ENCODE data around the gene RPUSD1. TPM values are rescaled to one million over a fixed set of nuclear protein-coding genes. Genes with fewer than 3 reads are reported as not detected.

RPUSD1 gene
- total and polyA plus RNA-seq, 2 experiments from 2014 or later, result 15.4 to 54.3 TPM

DNA sequence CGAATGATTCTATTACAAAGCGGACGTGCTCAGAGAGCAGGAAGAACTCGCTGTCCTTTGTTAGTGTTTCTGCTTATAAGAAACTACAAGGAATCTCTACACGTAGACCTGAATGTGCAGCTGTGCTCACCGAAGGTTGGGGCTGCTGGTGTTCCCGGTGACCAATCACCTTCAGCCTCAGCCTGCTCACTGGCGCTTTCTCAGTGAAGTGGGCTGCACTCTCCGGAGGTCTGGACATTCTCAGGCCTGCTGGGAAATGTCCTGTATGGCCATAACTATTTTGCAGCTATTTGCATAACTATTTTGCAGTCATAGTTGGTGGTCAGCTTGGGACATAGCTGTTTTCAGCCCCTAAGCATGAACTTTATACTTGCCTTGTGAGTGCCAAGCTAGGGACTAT lies 37.7 kb downstream of the RPUSD1 start:
- Histone ChIP-seq H3K79me2 (ENCODE audit: insufficient read depth) (no peaks in the 10 kb centered on the region), H3K4me1 (ENCODE audit: insufficient read depth) (peaks cover 11% of the 10 kb centered on the region), H2AFZ (no peak overlapping the region), H3K9me2 (ENCODE audit: insufficient read depth) (no peaks in the 10 kb centered on the region), H3K27me3 (replicated peaks; ENCODE audit: insufficient read depth) (peaks cover 5% of the 10 kb centered on the region; the same call in 1 of the 2 replicates), H3K4me3 (no peak overlapping the region), H4K20me1 (ENCODE audit: insufficient read depth) (no peaks in the 10 kb centered on the region), H3K9me3 (ENCODE audit: low read depth) (no peaks in the 10 kb centered on the region), H3F3A (ENCODE audit: insufficient read depth) (peaks cover 8% of the 10 kb centered on the region), H3K4me2 (ENCODE audit: unreplicated experiment) (no peak overlapping the region), H3K27ac (no peak overlapping the region), H3K36me3 (ENCODE audit: low read depth) (no peaks in the 10 kb centered on the region), H3K9ac (no peak overlapping the region)
- 37 to 41% methylated on average over 9 of the region's 9 CpGs for WGBS, 2 experiments (ENCODE audit: low coverage in 1 of 2, low lambda C conversion rate in 2 of 2, missing lambda C conversion rate in 2 of 2)
- in situ Hi-C loops (cut with MboI), result no loop called here
- TF ChIP-seq EZH2 (IDR thresholded peaks at IDR 0.05; ENCODE audit: insufficient read depth, poor library complexity, severe bottlenecking) (no peak), EZH2phosphoT487 (IDR thresholded peaks at IDR 0.05; ENCODE audit: insufficient read depth, low read depth) (no peak)
- DNase-seq, result no peak

DNA sequence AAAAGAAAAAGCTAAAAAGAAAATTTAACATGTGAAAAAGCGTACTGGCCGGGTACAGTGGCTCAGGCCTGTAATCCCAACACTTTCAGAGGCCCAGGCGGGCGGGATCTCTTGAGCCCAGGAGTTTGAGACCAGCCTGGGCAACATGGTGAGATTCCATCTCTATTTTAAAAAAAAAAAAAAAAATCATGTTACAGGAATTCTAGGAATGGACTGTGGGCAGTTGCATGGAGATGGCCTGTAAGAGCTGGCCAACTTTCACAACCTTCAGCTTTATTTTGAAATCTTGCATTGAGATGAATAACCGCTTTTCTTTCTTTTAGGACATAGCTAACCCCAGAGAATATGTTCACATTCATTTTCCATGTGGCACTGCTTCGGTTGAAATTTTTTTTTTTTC lies 39.2 kb downstream of the RPUSD1 start:
- no peak overlapping the region for H2AFZ ChIP-seq
- H3K4me1 ChIP-seq (ENCODE audit: insufficient read depth), result peaks cover 11% of the 10 kb centered on the region
- peak; percentile 91 for DNase-seq
- H3K9me3 ChIP-seq (ENCODE audit: low read depth), result no peaks in the 10 kb centered on the region
- WGBS, 2 experiments (ENCODE audit: low coverage in 1 of 2, low lambda C conversion rate in 2 of 2, missing lambda C conversion rate in 2 of 2), result 67 to 69% methylated on average over 6 of the region's 6 CpGs
- peak overlapping the region; percentile 72 for H3K27ac ChIP-seq
- no peak overlapping the region for H3K9ac ChIP-seq
- H3K4me3 ChIP-seq, result no peak overlapping the region
- no peaks in the 10 kb centered on the region for H3K36me3 ChIP-seq (ENCODE audit: low read depth)
- in situ Hi-C loops (cut with MboI), result no loop called here
- no peaks in the 10 kb centered on the region for H4K20me1 ChIP-seq (ENCODE audit: insufficient read depth)
- peaks cover 8% of the 10 kb centered on the region for H3F3A ChIP-seq (ENCODE audit: insufficient read depth)
- H3K79me2 ChIP-seq (ENCODE audit: insufficient read depth), result no peaks in the 10 kb centered on the region
- H3K27me3 ChIP-seq (replicated peaks; ENCODE audit: insufficient read depth), result peaks cover 5% of the 10 kb centered on the region; the same call in 1 of the 2 replicates
- TF ChIP-seq EZH2phosphoT487 (IDR thresholded peaks at IDR 0.05; ENCODE audit: insufficient read depth, low read depth) (no peak), EZH2 (IDR thresholded peaks at IDR 0.05; ENCODE audit: insufficient read depth, poor library complexity, severe bottlenecking) (no peak)
- H3K9me2 ChIP-seq (ENCODE audit: insufficient read depth), result no peaks in the 10 kb centered on the region
- peak overlapping the region; percentile 66 for H3K4me2 ChIP-seq (ENCODE audit: unreplicated experiment)

DNA sequence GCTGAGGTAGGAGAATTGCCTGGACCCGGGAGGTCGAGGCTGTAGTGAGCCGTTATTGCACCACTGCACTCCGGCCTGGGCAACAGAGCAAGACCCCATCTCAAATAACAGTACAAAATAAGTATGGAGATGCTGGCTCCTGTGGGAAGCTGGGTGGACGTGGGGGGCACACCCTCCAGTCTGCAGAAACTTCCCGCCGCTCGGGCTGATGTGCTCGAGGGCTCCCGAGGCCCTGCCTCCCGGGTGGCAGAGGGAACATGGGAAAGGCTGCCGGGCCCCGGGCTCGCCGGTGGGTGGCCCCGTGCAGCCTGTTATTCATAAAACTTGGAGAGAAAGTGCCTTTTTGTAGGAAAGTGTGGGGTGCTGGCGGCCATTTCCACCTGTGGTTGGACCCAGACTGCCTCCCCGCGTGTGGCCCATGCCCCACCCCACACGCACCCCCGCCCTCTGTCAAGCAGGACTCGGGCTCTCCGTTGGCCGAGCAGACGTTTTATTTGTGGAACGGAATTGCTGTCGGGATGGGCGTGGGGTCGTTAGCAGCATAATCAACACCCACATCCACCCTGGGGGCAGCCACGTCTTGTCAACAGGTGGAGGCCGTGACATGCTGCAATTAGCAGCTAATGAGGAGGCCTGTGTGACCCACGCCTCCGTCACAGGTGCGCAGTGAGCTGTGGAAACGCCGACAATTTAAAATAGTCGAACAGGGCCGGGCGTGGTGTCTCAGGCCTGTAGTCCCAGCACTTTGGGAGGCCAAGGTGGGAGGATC lies 40.0 kb downstream of the RPUSD1 start:
- Histone ChIP-seq H2AFZ (no peak overlapping the region), H3K27me3 (replicated peaks; ENCODE audit: insufficient read depth) (peaks cover 5% of the 10 kb centered on the region; the same call in 1 of the 2 replicates), H3F3A (ENCODE audit: insufficient read depth) (peaks cover 8% of the 10 kb centered on the region), H3K27ac (no peak overlapping the region), H3K36me3 (ENCODE audit: low read depth) (no peaks in the 10 kb centered on the region), H3K79me2 (ENCODE audit: insufficient read depth) (no peaks in the 10 kb centered on the region), H3K4me3 (no peak overlapping the region), H3K4me1 (ENCODE audit: insufficient read depth) (peaks cover 11% of the 10 kb centered on the region), H3K9ac (no peak overlapping the region), H3K4me2 (ENCODE audit: unreplicated experiment) (no peak overlapping the region), H3K9me3 (ENCODE audit: low read depth) (no peaks in the 10 kb centered on the region), H4K20me1 (ENCODE audit: insufficient read depth) (no peaks in the 10 kb centered on the region), H3K9me2 (ENCODE audit: insufficient read depth) (no peaks in the 10 kb centered on the region)
- 77% methylated on average over 38 to 39 of the region's 39 CpGs for WGBS, 2 experiments (ENCODE audit: low coverage in 1 of 2, low lambda C conversion rate in 2 of 2, missing lambda C conversion rate in 2 of 2)
- TF ChIP-seq EZH2phosphoT487 (IDR thresholded peaks at IDR 0.05; ENCODE audit: insufficient read depth, low read depth) (no peak), EZH2 (IDR thresholded peaks at IDR 0.05; ENCODE audit: insufficient read depth, poor library complexity, severe bottlenecking) (no peak)
- in situ Hi-C loops (cut with MboI), result no loop called here
- no peak for DNase-seq

DNA sequence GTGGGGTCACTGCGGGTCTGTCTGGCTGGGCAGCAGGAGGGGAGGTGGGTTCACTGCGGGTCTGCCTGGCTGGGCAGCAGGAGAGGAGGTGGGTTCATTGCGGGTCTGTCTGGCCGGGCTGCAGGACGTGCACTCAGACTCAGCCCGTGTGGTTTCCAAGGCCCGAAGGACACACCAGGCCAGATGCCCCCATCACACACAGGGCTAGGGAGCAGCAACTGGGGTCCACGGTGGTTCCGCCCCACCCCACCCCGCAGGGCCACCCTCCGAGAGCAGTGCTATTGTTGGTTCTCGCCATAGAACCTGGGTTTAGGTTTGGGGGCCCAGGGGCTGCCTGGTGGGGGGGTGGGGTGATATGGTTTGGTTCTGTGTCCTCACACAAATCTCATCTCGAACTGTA lies 41.5 kb downstream of the RPUSD1 start:
- H2AFZ ChIP-seq, result no peak overlapping the region
- H3K27ac ChIP-seq, result no peak overlapping the region
- no peak for DNase-seq
- H3K4me3 ChIP-seq, result no peak overlapping the region
- peaks cover 8% of the 10 kb centered on the region for H3F3A ChIP-seq (ENCODE audit: insufficient read depth)
- no peaks in the 10 kb centered on the region for H3K9me3 ChIP-seq (ENCODE audit: low read depth)
- TF ChIP-seq EZH2phosphoT487 (IDR thresholded peaks at IDR 0.05; ENCODE audit: insufficient read depth, low read depth) (no peak), EZH2 (IDR thresholded peaks at IDR 0.05; ENCODE audit: insufficient read depth, poor library complexity, severe bottlenecking) (no peak)
- no peaks in the 10 kb centered on the region for H3K9me2 ChIP-seq (ENCODE audit: insufficient read depth)
- no peak overlapping the region for H3K9ac ChIP-seq
- H3K27me3 ChIP-seq (replicated peaks; ENCODE audit: insufficient read depth), result no peaks in the 10 kb centered on the region
- no peaks in the 10 kb centered on the region for H4K20me1 ChIP-seq (ENCODE audit: insufficient read depth)
- H3K36me3 ChIP-seq (ENCODE audit: low read depth), result no peaks in the 10 kb centered on the region
- peaks cover 11% of the 10 kb centered on the region for H3K4me1 ChIP-seq (ENCODE audit: insufficient read depth)
- WGBS, 2 experiments (ENCODE audit: low coverage in 1 of 2, low lambda C conversion rate in 2 of 2, missing lambda C conversion rate in 2 of 2), result 60 to 67% methylated on average over 1 to 13 of the region's 13 CpGs
- H3K4me2 ChIP-seq (ENCODE audit: unreplicated experiment), result no peak overlapping the region
- in situ Hi-C loops (cut with MboI), result no loop called here
- H3K79me2 ChIP-seq (ENCODE audit: insufficient read depth), result no peaks in the 10 kb centered on the region

Data from GM23248 (cell line).